Thoracic aorta (tissue), 2 donors: ENCODE measurements around the gene PKNOX2. TPM values are rescaled to one million over a fixed set of nuclear protein-coding genes. Genes with fewer than 3 reads are reported as not detected.
"Not testable (repeated sequence)": the region's sequence is repeated elsewhere in the genome, so short reads cannot be mapped to it uniquely, and the experiment has no call there.

Experiments
- ATAC-seq: fragments of 150-250 bp; one replicate; pipeline ENCODE4 v1.8.0; 2017; ENCODE audit warnings: low read depth; ENCODE audit not compliant: insufficient number of reproducible peaks, low FRiP score
- DNase-seq: peaks from one replicate; pipeline ENCODE4 v3.0.0-alpha.2; 2020; ENCODE audit warnings: low spot score
- H3K27ac ChIP-seq, 2 donors: fragments of 200-600 bp; sonication (generic); 1 replicate in 1 of 2; 2 replicates in 1 of 2; pipeline ENCODE4 v1.5.1; 2016; ENCODE audit warnings: mild to moderate bottlenecking in 2 of 2, moderate library complexity in 2 of 2
- H3K27me3 ChIP-seq: fragments of 200-600 bp; sonication (generic); replicated peaks from 2 replicates; pipeline ENCODE4 v1.6.0; 2016; ENCODE audit warnings: mild to moderate bottlenecking; ENCODE audit not compliant: insufficient read depth
- H3K36me3 ChIP-seq: fragments of 200-600 bp; sonication (generic); one replicate; pipeline ENCODE4 v1.5.1; 2016
- H3K4me1 ChIP-seq, 2 donors: fragments of 200-600 bp; sonication (generic); 1 replicate in 1 of 2; 2 replicates in 1 of 2; pipeline versions ENCODE4 v1.5.1 to v1.6.0; 2016; ENCODE audit warnings: low read depth in 2 of 2, mild to moderate bottlenecking in 1 of 2; ENCODE audit not compliant: control insufficient read depth in 1 of 2
- H3K4me3 ChIP-seq: fragments of 200-600 bp; sonication (generic); 2 replicates; pipeline ENCODE4 v1.5.1; 2016; ENCODE audit warnings: mild to moderate bottlenecking
- H3K9me3 ChIP-seq: fragments of 200-600 bp; sonication (generic); 2 replicates; pipeline ENCODE4 v1.5.1; 2016
- CTCF ChIP-seq: fragments of 200-600 bp; sonication (generic); IDR thresholded peaks from one replicate; pipeline ENCODE4 v1.5.1; 2019; ENCODE audit warnings: antibody characterized with exemption
- total RNA-seq, 2 donors: library from RNA; depleted of rRNA; stranded (reverse); fragments of >200 nt; gene quantifications; one replicate each; pipeline versions ENCODE4 v1.1.0 to v1.2.3, GENCODE V29; 2016

The PKNOX2 gene
- total RNA-seq, 2 donors from 2014 or later, result 1.4 to 9.2 TPM

DNA sequence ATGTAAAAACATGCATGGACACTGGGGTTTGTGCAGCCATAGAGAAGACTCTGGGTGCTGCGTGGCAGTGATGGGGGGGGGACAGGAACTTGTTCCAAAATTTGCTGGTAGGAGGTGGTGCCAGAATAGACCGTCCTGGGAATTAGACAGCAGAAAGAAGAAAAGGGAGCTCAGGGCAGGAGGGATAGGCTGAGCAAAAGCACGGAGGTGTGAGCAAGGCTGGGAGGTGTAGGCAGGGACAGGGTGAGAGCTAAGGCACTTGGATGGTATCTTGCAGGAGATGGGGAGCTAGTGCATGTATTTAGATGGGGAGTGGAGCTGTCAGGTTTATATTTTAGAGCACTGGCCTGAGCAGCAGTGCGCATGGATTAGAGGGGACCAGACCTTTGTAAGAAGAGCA, 53.8 kb downstream of the PKNOX2 start:
- no peak for ATAC-seq
- no peaks in the 10 kb centered on the region for H3K27me3 ChIP-seq
- TF ChIP-seq CTCF, result no peak
- peaks cover 0 to 13% of the 10 kb centered on the region in 2 donors for H3K4me1 ChIP-seq
- H3K4me3 ChIP-seq, result no peak overlapping the region
- no peak for DNase-seq
- no peaks in the 10 kb centered on the region for H3K9me3 ChIP-seq
- H3K36me3 ChIP-seq, result no peaks in the 10 kb centered on the region
- H3K27ac ChIP-seq, result no peak overlapping the region

DNA sequence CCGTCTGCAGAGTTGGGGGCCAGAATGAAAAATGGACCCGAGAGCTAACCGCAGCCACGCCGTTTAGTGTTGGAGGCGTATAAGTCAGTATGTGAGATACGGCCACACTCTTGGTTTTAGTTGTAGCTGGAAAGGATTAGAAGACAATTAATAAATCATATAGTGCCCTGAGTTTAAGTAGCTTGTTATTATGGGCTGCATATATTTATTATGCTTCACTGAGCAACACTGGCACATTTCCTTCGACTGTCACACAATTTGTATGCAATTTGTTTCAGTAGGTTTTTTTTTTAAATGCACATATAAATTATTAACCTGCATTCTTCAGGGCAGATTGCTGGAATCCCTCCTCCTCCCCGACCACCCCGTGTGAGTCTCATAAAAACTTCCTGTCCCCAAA, 56.9 kb downstream of the PKNOX2 start:
- no peaks in the 10 kb centered on the region for H3K27me3 ChIP-seq
- no peaks in the 10 kb centered on the region for H3K36me3 ChIP-seq
- ATAC-seq (no peak), DNase-seq (no peak)
- no peaks in the 10 kb centered on the region for H3K4me1 ChIP-seq
- no peak overlapping the region for H3K4me3 ChIP-seq
- no peak overlapping the region for H3K27ac ChIP-seq
- no peak for TF ChIP-seq CTCF
- H3K9me3 ChIP-seq, result no peaks in the 10 kb centered on the region

- no peaks in the 10 kb centered on the region for H3K9me3 ChIP-seq
- ATAC-seq (no peak), DNase-seq (no peak)
- TF ChIP-seq CTCF, result no peak
- no peak overlapping the region for H3K4me3 ChIP-seq
- no peak overlapping the region for H3K27ac ChIP-seq
- H3K36me3 ChIP-seq, result no peaks in the 10 kb centered on the region
- H3K27me3 ChIP-seq, result no peaks in the 10 kb centered on the region
- no peaks in the 10 kb centered on the region for H3K4me1 ChIP-seq
Measured at GRCh38 chr11:125222494-125222893, 57.9 kb downstream of the PKNOX2 start.

DNA sequence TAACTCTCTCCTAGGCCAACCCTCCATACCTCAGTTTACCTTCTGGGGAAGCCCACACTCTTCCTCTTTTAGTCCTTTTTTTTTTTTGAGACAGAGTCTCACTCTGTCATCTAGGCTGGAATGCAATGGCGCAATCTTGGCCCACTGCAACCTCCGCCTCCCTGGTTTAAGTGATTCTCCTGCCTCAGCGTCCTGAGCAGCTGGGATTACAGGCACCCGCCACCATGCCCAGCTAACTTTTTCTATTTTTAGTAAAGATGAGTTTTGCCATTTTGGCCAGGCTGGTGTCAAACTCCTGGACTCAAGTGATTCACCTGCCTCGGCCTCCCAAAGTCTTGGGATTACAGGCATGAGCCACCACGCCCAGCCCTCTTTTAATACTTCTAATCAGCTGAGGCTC, 58.6 kb downstream of the PKNOX2 start:
- not testable (repeated sequence) for H3K27ac ChIP-seq, ATAC-seq, H3K9me3 ChIP-seq, DNase-seq, H3K27me3 ChIP-seq, H3K4me3 ChIP-seq, H3K4me1 ChIP-seq, H3K36me3 ChIP-seq

GRCh38 chr11:125223901-125224361, 59.4 kb downstream of the PKNOX2 start:
- no peaks in the 10 kb centered on the region for H3K9me3 ChIP-seq
- DNase-seq (no peak), ATAC-seq (no peak)
- no peak overlapping the region for H3K27ac ChIP-seq
- no peaks in the 10 kb centered on the region for H3K4me1 ChIP-seq
- no peaks in the 10 kb centered on the region for H3K36me3 ChIP-seq
- H3K27me3 ChIP-seq, result no peaks in the 10 kb centered on the region
- no peak for TF ChIP-seq CTCF
- no peak overlapping the region for H3K4me3 ChIP-seq

DNA sequence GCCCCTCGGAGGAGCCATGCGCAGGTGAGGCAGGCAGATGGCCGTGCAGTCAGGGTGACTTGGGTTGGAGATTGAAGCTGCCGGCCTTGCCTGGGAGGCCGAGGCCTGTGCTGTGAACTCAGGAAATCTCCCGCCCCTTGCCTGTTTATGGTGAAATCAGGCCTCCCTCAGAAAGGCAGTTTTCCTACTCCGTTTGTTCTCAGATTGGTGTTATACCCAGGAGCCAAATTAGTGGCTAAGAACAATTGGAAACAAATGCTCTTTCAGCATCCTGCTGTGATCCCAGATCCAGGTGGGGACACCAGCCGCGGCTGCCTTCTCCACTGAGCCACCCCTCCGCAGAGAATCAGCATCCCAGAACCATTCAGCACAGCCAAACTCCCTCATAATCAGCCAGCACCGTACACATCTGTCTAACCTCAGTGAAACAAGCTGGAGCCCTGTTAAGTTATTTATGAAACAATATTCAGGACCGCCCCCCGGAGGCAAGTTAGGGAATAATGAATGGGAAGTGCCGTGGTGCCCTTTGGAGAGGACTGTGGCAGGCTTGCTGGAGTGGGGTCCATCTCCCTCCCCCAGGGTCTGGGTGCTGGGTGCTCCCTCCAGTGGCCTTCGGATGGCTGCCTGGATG, 60.0 kb downstream of the PKNOX2 start:
- peak; percentile 42 for TF ChIP-seq CTCF
- Histone ChIP-seq H3K36me3 (no peaks in the 10 kb centered on the region), H3K27me3 (no peaks in the 10 kb centered on the region), H3K4me1 (no peaks in the 10 kb centered on the region), H3K9me3 (no peaks in the 10 kb centered on the region), H3K4me3 (no peak overlapping the region), H3K27ac (no peak overlapping the region)
- ATAC-seq (no peak), DNase-seq (no peak)
